ENCODE data around the gene NLRC5. TPM values are rescaled to one million over a fixed set of nuclear protein-coding genes. Genes with fewer than 3 reads are reported as not detected.

NLRC5 gene
- total and polyA plus RNA-seq, 4 experiments from 2014 or later: 41.6 to 457 (median 284) TPM

GRCh38 chr16:57039148-57039812, 49.9 kb downstream of the NLRC5 start:
- Mint-ChIP-seq H3K4me3 (peak overlapping the region; percentile 32 to 90 (median 76)), H3K27me3 (no peaks in the 10 kb centered on the region), H3K4me1 (peaks cover 63 to 95% (median 81%) of the 10 kb centered on the region in 4 donors), H3K9me3 (peaks cover 0 to 2% (median 0%) of the 10 kb centered on the region in 8 donors), H3K27ac (peak overlapping the region; percentile 88 to 98 (median 94)), H3K36me3 (peaks cover 70 to 81% of the 10 kb centered on the region in 2 donors)
- intact Hi-C loops (cut with micrococcal nuclease): no loop called here
- Histone ChIP-seq H3K36me3 (ENCODE audit: insufficient read depth, low read length) (peaks cover 61% of the 10 kb centered on the region), H3K4me3 (ENCODE audit: low read length in 2 of 2) (peak overlapping the region in 1 of 2 donors; percentile 6), H3K27me3 (ENCODE audit: insufficient read depth, low read length) (no peaks in the 10 kb centered on the region), H3K4me1 (ENCODE audit: insufficient read depth, low read length) (peaks cover 95% of the 10 kb centered on the region), H3K27ac (ENCODE audit: low read depth, low read length) (peak overlapping the region; percentile 73), H3K9me3 (ENCODE audit: control insufficient read depth in 1 of 2, low read length in 2 of 2) (no peaks in the 10 kb centered on the region)
- ChIA-PET CTCF (ENCODE audit: partially characterized antibody) (interaction anchor here (0.9 to 5.5 kb wide), 14 partner anchors 8 to 75 kb away, joined by 3 to 78 read pairs (median 6); partner anchors contain the start of gene CPNE2), POLR2A (ENCODE audit: partially characterized antibody) (interaction anchor here (1.2 to 9.9 kb wide), 12 partner anchors 12 to 108 kb away, joined by 3 to 183 read pairs (median 37); partner anchors contain the start of genes CETP, HERPUD1 and NLRC5)
- peak in 3 of 5 donors; percentile 20 to 34 (median 24) for DNase-seq

GRCh38 chr16:57041182-57042156, 52.1 kb downstream of the NLRC5 start:
- intact Hi-C loops (cut with micrococcal nuclease): loop anchor here (1.0 kb wide), 4 partner anchors 18 to 77 kb away; partner anchors contain the start of gene NLRC5
- peaks cover 0 to 1% (median 0%) of the 10 kb centered on the region in 8 donors for H3K9me3 Mint-ChIP-seq
- H3K4me3 Mint-ChIP-seq: peak overlapping the region; percentile 80 to 94 (median 86)
- Histone ChIP-seq H3K4me1 (ENCODE audit: insufficient read depth, low read length) (peaks cover 90% of the 10 kb centered on the region), H3K27me3 (ENCODE audit: insufficient read depth, low read length) (no peaks in the 10 kb centered on the region), H3K4me3 (ENCODE audit: low read length in 2 of 2) (peak overlapping the region; percentile 20 to 51), H3K27ac (ENCODE audit: low read depth, low read length) (peak overlapping the region; percentile 73), H3K36me3 (ENCODE audit: insufficient read depth, low read length) (peaks cover 61% of the 10 kb centered on the region), H3K9me3 (ENCODE audit: control insufficient read depth in 1 of 2, low read length in 2 of 2) (no peaks in the 10 kb centered on the region)
- peaks cover 53 to 83% (median 69%) of the 10 kb centered on the region in 4 donors for H3K4me1 Mint-ChIP-seq
- H3K36me3 Mint-ChIP-seq: peaks cover 62 to 79% of the 10 kb centered on the region in 2 donors
- DNase-seq: peak; percentile 81 to 95 (median 85)
- CTCF ChIA-PET (ENCODE audit: partially characterized antibody): interaction anchor here (0.9 to 5.5 kb wide), 23 partner anchors 9 to 105 kb away, joined by 3 to 78 read pairs (median 5); partner anchors contain the start of gene NLRC5
- no peaks in the 10 kb centered on the region for H3K27me3 Mint-ChIP-seq
- POLR2A ChIA-PET (ENCODE audit: partially characterized antibody): interaction anchor here (0.6 to 9.9 kb wide), 24 partner anchors 12 to 109 kb away, joined by 3 to 183 read pairs (median 8); partner anchors contain the start of genes CETP, HERPUD1 and NLRC5
- peak overlapping the region; percentile 95 to 98 (median 97) for H3K27ac Mint-ChIP-seq

- H3K27ac Mint-ChIP-seq: peak overlapping the region; percentile 95 to 98 (median 97)
These were observed 53.1 kb downstream of the NLRC5 start for GRCh38 chr16:57042157-57043111.

GRCh38 chr16:57043248-57043647, 53.9 kb downstream of the NLRC5 start:
- no peak overlapping the region for H3K4me3 ChIP-seq (ENCODE audit: low read length in 2 of 2)
- intact Hi-C loops (cut with micrococcal nuclease): no loop called here
- H3K4me1 Mint-ChIP-seq: peaks cover 43 to 70% (median 55%) of the 10 kb centered on the region in 4 donors
- H3K9me3 ChIP-seq (ENCODE audit: control insufficient read depth in 1 of 2, low read length in 2 of 2): no peaks in the 10 kb centered on the region
- no peak for DNase-seq
- peak overlapping the region; percentile 95 to 98 (median 97) for H3K27ac Mint-ChIP-seq
- H3K4me1 ChIP-seq (ENCODE audit: insufficient read depth, low read length): peaks cover 75% of the 10 kb centered on the region
- peaks cover 57 to 80% of the 10 kb centered on the region in 2 donors for H3K36me3 Mint-ChIP-seq
- peak overlapping the region in 4 of 8 donors; percentile 80 to 94 (median 88) for H3K4me3 Mint-ChIP-seq
- H3K27me3 ChIP-seq (ENCODE audit: insufficient read depth, low read length): no peaks in the 10 kb centered on the region
- ChIA-PET POLR2A (ENCODE audit: partially characterized antibody) (interaction anchor here (2.4 to 9.9 kb wide), 4 partner anchors 10 to 57 kb away, joined by 10 to 183 read pairs (median 92); partner anchors contain the start of gene NLRC5), CTCF (ENCODE audit: partially characterized antibody) (interaction anchor here (5.5 kb wide), 1 partner anchor 79 kb away, joined by 78 read pairs; no protein-coding TSS in a partner anchor)
- H3K27me3 Mint-ChIP-seq: no peaks in the 10 kb centered on the region
- peaks cover 58% of the 10 kb centered on the region for H3K36me3 ChIP-seq (ENCODE audit: insufficient read depth, low read length)
- H3K9me3 Mint-ChIP-seq: peaks cover 0 to 1% (median 0%) of the 10 kb centered on the region in 8 donors
- peak overlapping the region; percentile 73 for H3K27ac ChIP-seq (ENCODE audit: low read depth, low read length)

More at GRCh38 chr16:57042157-57043111, 53.1 kb downstream of the NLRC5 start:
- Histone ChIP-seq H3K4me1 (ENCODE audit: insufficient read depth, low read length) (peaks cover 83% of the 10 kb centered on the region), H3K4me3 (ENCODE audit: low read length in 2 of 2) (peak overlapping the region; percentile 20 to 51), H3K27ac (ENCODE audit: low read depth, low read length) (peak overlapping the region; percentile 73), H3K27me3 (ENCODE audit: insufficient read depth, low read length) (no peaks in the 10 kb centered on the region), H3K36me3 (ENCODE audit: insufficient read depth, low read length) (peaks cover 57% of the 10 kb centered on the region), H3K9me3 (ENCODE audit: control insufficient read depth in 1 of 2, low read length in 2 of 2) (no peaks in the 10 kb centered on the region)
- peaks cover 0 to 1% (median 0%) of the 10 kb centered on the region in 8 donors for H3K9me3 Mint-ChIP-seq
- DNase-seq: peak; percentile 38 to 92 (median 40)
- POLR2A ChIA-PET (ENCODE audit: partially characterized antibody): interaction anchor here (0.9 to 9.9 kb wide), 21 partner anchors 11 to 110 kb away, joined by 3 to 183 read pairs (median 10); partner anchors contain the start of genes CETP, HERPUD1 and NLRC5
- CTCF ChIA-PET (ENCODE audit: partially characterized antibody): interaction anchor here (0.9 to 5.5 kb wide), 21 partner anchors 9 to 106 kb away, joined by 3 to 78 read pairs (median 5); partner anchors contain the start of gene NLRC5
- H3K36me3 Mint-ChIP-seq: peaks cover 57 to 79% of the 10 kb centered on the region in 2 donors
- no peaks in the 10 kb centered on the region for H3K27me3 Mint-ChIP-seq
- intact Hi-C loops (cut with micrococcal nuclease): loop anchor here (1.0 kb wide), 1 partner anchor 53 kb away; the partner anchor contains the start of gene NLRC5
- H3K4me1 Mint-ChIP-seq: peaks cover 48 to 74% (median 60%) of the 10 kb centered on the region in 4 donors
- peak overlapping the region; percentile 80 to 94 (median 86) for H3K4me3 Mint-ChIP-seq

GRCh38 chr16:57044931-57045693, 55.8 kb downstream of the NLRC5 start:
- H3K27me3 ChIP-seq (ENCODE audit: insufficient read depth, low read length): no peaks in the 10 kb centered on the region
- ChIA-PET CTCF (ENCODE audit: partially characterized antibody) (interaction anchor here (0.6 to 2.6 kb wide), 7 partner anchors 18 to 205 kb away, joined by 3 to 33 read pairs (median 5); no protein-coding TSS in a partner anchor), POLR2A (ENCODE audit: partially characterized antibody) (interaction anchor here (0.6 to 2.1 kb wide), 9 partner anchors 8 to 112 kb away, joined by 3 to 5 read pairs (median 3); partner anchors contain the start of gene NLRC5)
- H3K4me3 ChIP-seq (ENCODE audit: low read length in 2 of 2): no peak overlapping the region
- peak overlapping the region in 6 of 7 donors; percentile 60 to 98 (median 80) for H3K27ac Mint-ChIP-seq
- H3K9me3 Mint-ChIP-seq: peaks cover 0 to 1% (median 0%) of the 10 kb centered on the region in 8 donors
- peaks cover 56 to 79% of the 10 kb centered on the region in 2 donors for H3K36me3 Mint-ChIP-seq
- no peaks in the 10 kb centered on the region for H3K9me3 ChIP-seq (ENCODE audit: control insufficient read depth in 1 of 2, low read length in 2 of 2)
- peak overlapping the region; percentile 21 for H3K27ac ChIP-seq (ENCODE audit: low read depth, low read length)
- H3K27me3 Mint-ChIP-seq: no peaks in the 10 kb centered on the region
- peaks cover 56% of the 10 kb centered on the region for H3K4me1 ChIP-seq (ENCODE audit: insufficient read depth, low read length)
- H3K4me1 Mint-ChIP-seq: peaks cover 33 to 54% (median 43%) of the 10 kb centered on the region in 4 donors
- peak overlapping the region in 1 of 8 donors; percentile 9 for H3K4me3 Mint-ChIP-seq
- peaks cover 64% of the 10 kb centered on the region for H3K36me3 ChIP-seq (ENCODE audit: insufficient read depth, low read length)
- DNase-seq: no peak
- intact Hi-C loops (cut with micrococcal nuclease): no loop called here

Measured in CD4-positive, alpha-beta memory T cell (primary cell).